A549 (cell line): Measurements from ENCODE around the gene RNF166. TPM values are rescaled to one million over a fixed set of nuclear protein-coding genes. Genes with fewer than 3 reads are reported as not detected.

Source experiments
- ATAC-seq, 2 experiments: fragments of 200-7000 bp in 1 of 2; fragments of >200 bp in 1 of 2; cut with Nextera tagmentation in 1 of 2; cut with Tn5 transposase in 1 of 2; 3 replicates each; pipeline versions ENCODE4 v1.8.0 to v1.9.1; 2018 to 2020; ENCODE audit warnings: mild to moderate bottlenecking in 1 of 2, moderate library complexity in 1 of 2
- CTCF ChIA-PET: fragments of 300-600 bp; sonication (Branson Sonifier 250); formaldehyde crosslinking; extraction: SDS; loops from one replicate; lab custom pipeline; 2021; ENCODE audit warnings: antibody characterized with exemption, inconsistent platforms; lab: Yijun Ruan, JAX
- POLR2A ChIA-PET: fragments of 350-600 bp; formaldehyde crosslinking; extraction: SDS; loops from one replicate; lab custom pipeline; 2021; ENCODE audit warnings: antibody characterized with exemption, inconsistent platforms; lab: Yijun Ruan, JAX
- DNase-seq, 2 experiments: peaks; one replicate each; pipeline versions ENCODE4 v3.0.0 to v3.0.0-alpha.2; 2011 to 2016; ENCODE audit warnings: low read depth in 1 of 2, low spot score in 1 of 2
- FAIRE-seq: peaks from 2 replicates; lab custom pipeline; 2011; peaks lifted over from hg19 to GRCh38; lab: Jason Lieb, UNC
- H3K27ac ChIP-seq, 2 experiments: fragments of >200 bp; sonication (Bioruptor Twin); formaldehyde crosslinking; 3 replicates each; pipeline ENCODE4 v1.5.1; 2016 to 2017
- H3K4me1 ChIP-seq: fragments of >200 bp; sonication (Bioruptor Twin); formaldehyde crosslinking; 3 replicates; pipeline ENCODE4 v1.6.1; 2016
- H3K4me2 ChIP-seq: fragments of >200 bp; sonication (Bioruptor Twin); formaldehyde crosslinking; 3 replicates; pipeline ENCODE4 v1.6.1; 2016
- H3K4me3 ChIP-seq: fragments of >200 bp; sonication (Bioruptor Twin); formaldehyde crosslinking; 3 replicates; pipeline ENCODE4 v1.5.1; 2016
- H3K9me3 ChIP-seq: fragments of >200 bp; sonication (Bioruptor Twin); formaldehyde crosslinking; 3 replicates; pipeline ENCODE4 v1.6.1; 2016
- BCL3 ChIP-seq: fragments of >200 bp; sonication (Bioruptor Twin); formaldehyde crosslinking; IDR thresholded peaks from 3 replicates; pipeline ENCODE4 v1.6.1; 2016
- CEBPB ChIP-seq, 2 experiments: fragments of >200 bp in 1 of 2; sonication (Bioruptor Twin) in 1 of 2; formaldehyde crosslinking in 1 of 2; IDR thresholded peaks; 2 replicates each; pipeline ENCODE4 v1.6.1; 2012 to 2016
- EHF ChIP-seq: fragments of 250-450 bp; sonication (Bioruptor Pico); IDR thresholded peaks from 2 replicates; pipeline ENCODE4 v1.5.0; 2020; ENCODE audit warnings: mild to moderate bottlenecking
- EHMT2 ChIP-seq: fragments of 200-600 bp; sonication (generic); IDR thresholded peaks from 2 replicates; pipeline ENCODE4 v1.6.1; 2016; ENCODE audit warnings: antibody characterized with exemption, low read depth, mild to moderate bottlenecking, moderate library complexity
- FOSL2 ChIP-seq, 2 experiments: fragments of 450-650 bp in 1 of 2; fragments of >200 bp in 1 of 2; sonication (Bioruptor Twin) in 1 of 2; formaldehyde crosslinking; IDR thresholded peaks; 2 replicates each; pipeline versions ENCODE4 v1.5.0 to v1.6.1; 2016 to 2020; ENCODE audit warnings: mild to moderate bottlenecking in 1 of 2, moderate library complexity in 1 of 2
- FOXS1 ChIP-seq: fragments of 250-450 bp; sonication (Bioruptor Pico); IDR thresholded peaks from 2 replicates; pipeline ENCODE4 v1.5.0; 2020; ENCODE audit warnings: mild to moderate bottlenecking, moderate library complexity
- HEYL ChIP-seq: fragments of 250-450 bp; sonication (Bioruptor Pico); IDR thresholded peaks from 2 replicates; pipeline ENCODE4 v1.8.0; 2021; ENCODE audit warnings: mild to moderate bottlenecking, moderate library complexity
- HMGXB4 ChIP-seq: fragments of 250-450 bp; sonication (Bioruptor Pico); IDR thresholded peaks from 2 replicates; pipeline ENCODE4 v1.5.0; 2021; ENCODE audit warnings: mild to moderate bottlenecking, moderate library complexity, borderline replicate concordance
- HOXA7 ChIP-seq: fragments of 250-450 bp; sonication (Bioruptor Pico); IDR thresholded peaks from 2 replicates; pipeline ENCODE4 v1.5.0; 2020; ENCODE audit warnings: mild to moderate bottlenecking, moderate library complexity
- HOXB5 ChIP-seq: fragments of 250-450 bp; sonication (Bioruptor Pico); IDR thresholded peaks from 2 replicates; pipeline ENCODE4 v1.5.0; 2020; ENCODE audit warnings: mild to moderate bottlenecking, moderate library complexity
- JUN ChIP-seq, 2 experiments: fragments of >200 bp; sonication (Bioruptor Twin); formaldehyde crosslinking; IDR thresholded peaks; 2 replicates in 1 of 2; 3 replicates in 1 of 2; pipeline ENCODE4 v1.6.1; 2016 to 2017
- KDM1A ChIP-seq: fragments of 200-600 bp; sonication (generic); IDR thresholded peaks from 2 replicates; pipeline ENCODE4 v1.6.1; 2016; ENCODE audit warnings: low read depth, mild to moderate bottlenecking
- KDM5A ChIP-seq: fragments of 200-600 bp; sonication (generic); IDR thresholded peaks from 2 replicates; pipeline ENCODE4 v1.6.1; 2016; ENCODE audit warnings: antibody characterized with exemption, mild to moderate bottlenecking
- NFE2L2 ChIP-seq: fragments of 150-350 bp; conservative IDR thresholded peaks from 2 replicates; pipeline ENCODE4 v1.6.1; 2014; ENCODE audit warnings: low read length
- NPAS2 ChIP-seq: fragments of 250-450 bp; sonication (Bioruptor Pico); IDR thresholded peaks from 2 replicates; pipeline ENCODE4 v1.8.0; 2022; ENCODE audit warnings: mild to moderate bottlenecking, moderate library complexity, borderline replicate concordance
- PBX3 ChIP-seq: IDR thresholded peaks from 2 replicates; pipeline ENCODE4 v1.6.1; 2012
- POLR2AphosphoS2 ChIP-seq: conservative IDR thresholded peaks from 2 replicates; pipeline ENCODE4 v1.6.1; 2012; ENCODE audit warnings: low read length, improper control_type of control experiment, inconsistent platforms
- RAD21 ChIP-seq, 2 experiments: fragments of >200 bp in 1 of 2; sonication (Bioruptor Twin) in 1 of 2; formaldehyde crosslinking in 1 of 2; IDR thresholded peaks in 1 of 2; conservative IDR thresholded peaks in 1 of 2; 2 replicates in 1 of 2; 3 replicates in 1 of 2; pipeline ENCODE4 v1.6.1; 2012 to 2018; ENCODE audit warnings: inconsistent platforms in 1 of 2
- RCOR1 ChIP-seq: fragments of 150-350 bp; IDR thresholded peaks from 2 replicates; pipeline ENCODE4 v1.6.1; 2014; ENCODE audit warnings: antibody characterized with exemption, low read length, low read depth
- REST ChIP-seq: fragments of 200-600 bp; sonication (generic); IDR thresholded peaks from 2 replicates; pipeline ENCODE4 v1.6.1; 2016; ENCODE audit warnings: antibody characterized with exemption, mild to moderate bottlenecking, moderate library complexity
- SMC3 ChIP-seq: fragments of >200 bp; sonication (Bioruptor Twin); formaldehyde crosslinking; IDR thresholded peaks from 3 replicates; pipeline ENCODE4 v1.6.1; 2018; ENCODE audit warnings: inconsistent platforms
- SREBF2 ChIP-seq: fragments of 450-650 bp; IDR thresholded peaks from 2 replicates; pipeline ENCODE4 v1.6.1; 2014; ENCODE audit warnings: mild to moderate bottlenecking, moderate library complexity
- TP53 ChIP-seq: fragments of 250-450 bp; sonication (Bioruptor Pico); IDR thresholded peaks from 2 replicates; pipeline ENCODE4 v1.5.0; 2021; ENCODE audit warnings: mild to moderate bottlenecking, moderate library complexity
- USF2 ChIP-seq: fragments of 450-650 bp; IDR thresholded peaks from 2 replicates; pipeline ENCODE4 v1.6.1; 2014; ENCODE audit warnings: antibody characterized with exemption
- ZFP36 ChIP-seq: fragments of 450-650 bp; IDR thresholded peaks from 2 replicates; pipeline ENCODE4 v1.6.1; 2014; ENCODE audit warnings: borderline replicate concordance; ENCODE audit not compliant: partially characterized antibody
- WGBS: methylation state at CpG from one replicate; pipeline ENCODE4 v1.1.6; 2017; ENCODE audit errors: missing lambda C conversion rate; 5-methylcytosine and 5-hydroxymethylcytosine counted together
- polyA plus RNA-seq, 4 experiments: library from polyadenylated mRNA; depleted of rRNA in 3 of 4; stranded (reverse); fragments of >200 nt; fragmentation: RNase III in 1 of 4; extraction: RNeasy Plus Mini Kit Qiagen cat#74134 plus additional on column Dnase treatment in 1 of 4; gene quantifications; 2 replicates in 3 of 4; 3 replicates in 1 of 4; pipeline ENCODE4 v1.2.3, GENCODE V29; 2011 to 2017

The RNF166 gene
- polyA plus RNA-seq, 2 of the 4 experiments (the other 2 are of a cell fraction), result 9.4 to 11.6 TPM

- TF ChIP-seq BCL3, result no peak
- no peak for TF ChIP-seq CEBPB (IDR thresholded peaks at IDR 0.05)
- no peak for TF ChIP-seq HMGXB4
Measured at GRCh38 chr16:88719933-88720296, 13.7 kb upstream of the RNF166 start (continued).

GRCh38 chr16:88719267-88719932, 13.2 kb upstream of the RNF166 start:
- Histone ChIP-seq H3K4me3 (no peak overlapping the region), H3K27ac (no peak overlapping the region), H3K4me2 (no peak overlapping the region), H3K9me3 (no peaks in the 10 kb centered on the region), H3K4me1 (no peaks in the 10 kb centered on the region)
- WGBS, result 94% methylated on average over 29 of the region's 29 CpGs
- TF ChIP-seq KDM5A (no peak), POLR2AphosphoS2 (no peak), EHMT2 (no peak), HEYL (no peak), RAD21 (conservative IDR thresholded peaks at IDR 0.05 in 1 of 2, IDR thresholded peaks at IDR 0.05 in 1 of 2) (no peak), RCOR1 (no peak), HOXA7 (CRISPR knock-in tag) (no peak), NFE2L2 (no peak)
- no peak for DNase-seq
- FAIRE-seq, result no peak
- ChIA-PET CTCF (interaction anchor here (1.2 to 9.1 kb wide), 4 partner anchors 16 to 448 kb away, joined by 3 to 105 read pairs (median 6); no protein-coding TSS in a partner anchor), POLR2A (no interaction called here)
- no peak for ATAC-seq

- no peak for DNase-seq
- Histone ChIP-seq H3K4me2 (no peak overlapping the region), H3K9me3 (no peaks in the 10 kb centered on the region), H3K4me1 (no peaks in the 10 kb centered on the region), H3K4me3 (no peak overlapping the region), H3K27ac (no peak overlapping the region)
- 93% methylated on average over 11 of the region's 11 CpGs for WGBS
- no peak for FAIRE-seq
- POLR2A ChIA-PET, result no interaction called here
- no peak for ATAC-seq
- CTCF ChIA-PET, result interaction anchor here (1.2 to 9.1 kb wide), 4 partner anchors 9 to 25 kb away, joined by 3 to 105 read pairs (median 7); no protein-coding TSS in a partner anchor
- TF ChIP-seq PBX3 (no peak), TP53 (no peak), HOXB5 (CRISPR knock-in tag) (no peak), RCOR1 (no peak), KDM1A (no peak), NPAS2 (CRISPR knock-in tag) (no peak), FOSL2 (IDR thresholded peaks at IDR 0.05) (no peak), FOSL2 (CRISPR knock-in tag; IDR thresholded peaks at IDR 0.05) (no peak), BCL3 (no peak), SMC3 (no peak), CEBPB (IDR thresholded peaks at IDR 0.05) (no peak), ZFP36 (no peak), REST (no peak), JUN (IDR thresholded peaks at IDR 0.05) (no peak), USF2 (no peak), EHF (CRISPR knock-in tag) (no peak), SREBF2 (no peak), KDM5A (no peak), FOXS1 (no peak)
Measured at GRCh38 chr16:88718178-88718577, 12.0 kb upstream of the RNF166 start.
